Activated CD8-positive, alpha-beta memory T cell treated with anti-CD3 and anti-CD28 coated beads, Interleukin-2, amount 50 U/mL, for 48 hours (primary cell): Measurements from ENCODE around the gene LIMS3.
"Not testable (repeated sequence)": the region's sequence is repeated elsewhere in the genome, so short reads cannot be mapped to it uniquely, and the experiment has no call there.

Source experiments
- DNase-seq: peaks from one replicate; pipeline ENCODE4 v3.0.0-alpha.2; 2020

LIMS3 gene, protein sequence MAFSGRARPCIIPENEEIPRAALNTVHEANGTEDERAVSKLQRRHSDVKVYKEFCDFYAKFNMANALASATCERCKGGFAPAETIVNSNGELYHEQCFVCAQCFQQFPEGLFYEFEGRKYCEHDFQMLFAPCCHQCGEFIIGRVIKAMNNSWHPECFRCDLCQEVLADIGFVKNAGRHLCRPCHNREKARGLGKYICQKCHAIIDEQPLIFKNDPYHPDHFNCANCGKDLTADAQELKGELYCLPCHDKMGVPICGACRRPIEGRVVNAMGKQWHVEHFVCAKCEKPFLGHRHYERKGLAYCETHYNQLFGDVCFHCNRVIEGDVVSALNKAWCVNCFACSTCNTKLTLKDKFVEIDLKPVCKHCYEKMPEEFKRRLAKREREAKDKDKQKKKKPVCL

GRCh38 chr2:109898462-109899336 lies at the start of gene LIMS3:
TSS of gene LIMS3 (plus strand) at chr2:109898688. CDS start at chr2:109898729, 41 bp downstream.
- DNase-seq: not testable (repeated sequence)

- not testable (repeated sequence) for DNase-seq
Observed at GRCh38 chr2:109871129-109871751, 27.2 kb upstream of the LIMS3 start.

DNA sequence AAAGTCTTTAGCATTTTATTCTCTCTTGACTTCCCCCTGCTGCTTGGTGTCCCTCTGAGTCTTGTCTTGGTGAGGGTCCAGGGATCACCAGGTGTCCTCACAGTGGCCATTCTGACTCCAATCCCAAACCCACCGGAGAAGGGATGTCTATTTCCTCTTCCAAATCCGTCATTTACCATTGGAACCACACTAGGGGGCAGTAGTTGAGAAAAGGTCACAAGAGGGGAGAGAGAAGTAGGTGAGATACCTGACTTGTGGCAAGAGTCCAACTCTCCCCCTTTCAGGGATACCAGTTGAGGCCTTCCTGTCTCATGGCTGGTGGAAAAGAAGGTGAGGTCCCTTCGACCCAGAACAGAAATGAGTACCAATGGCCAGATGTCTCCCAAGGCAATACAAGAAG lies 21.9 kb upstream of the LIMS3 start:
- DNase-seq: not testable (repeated sequence)

GRCh38 chr2:109882112-109882511 lies 16.4 kb upstream of the LIMS3 start:
- DNase-seq: not testable (repeated sequence)

- DNase-seq: not testable (repeated sequence)
Observed at GRCh38 chr2:109888414-109888813, 10.1 kb upstream of the LIMS3 start.

DNA sequence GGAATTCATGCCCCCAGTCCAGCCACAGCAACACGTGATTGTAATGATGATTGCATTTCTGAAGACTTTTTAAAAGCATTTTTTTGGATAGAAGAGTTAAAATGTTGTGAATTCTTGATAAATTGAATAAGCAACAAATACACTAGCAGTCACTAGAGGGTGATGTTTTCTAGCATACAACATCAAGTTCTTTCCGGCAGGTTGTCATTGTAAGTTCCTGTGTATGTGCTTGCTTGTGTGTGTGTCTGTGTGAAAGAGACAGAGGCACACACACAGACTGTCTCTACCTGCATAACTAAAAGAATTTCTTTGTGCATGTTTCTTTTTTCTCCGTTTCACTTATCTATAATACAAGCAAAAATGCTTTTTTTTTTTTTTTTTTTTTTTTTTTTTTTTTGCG lies 8.6 kb upstream of the LIMS3 start:
- DNase-seq: not testable (repeated sequence)

DNA sequence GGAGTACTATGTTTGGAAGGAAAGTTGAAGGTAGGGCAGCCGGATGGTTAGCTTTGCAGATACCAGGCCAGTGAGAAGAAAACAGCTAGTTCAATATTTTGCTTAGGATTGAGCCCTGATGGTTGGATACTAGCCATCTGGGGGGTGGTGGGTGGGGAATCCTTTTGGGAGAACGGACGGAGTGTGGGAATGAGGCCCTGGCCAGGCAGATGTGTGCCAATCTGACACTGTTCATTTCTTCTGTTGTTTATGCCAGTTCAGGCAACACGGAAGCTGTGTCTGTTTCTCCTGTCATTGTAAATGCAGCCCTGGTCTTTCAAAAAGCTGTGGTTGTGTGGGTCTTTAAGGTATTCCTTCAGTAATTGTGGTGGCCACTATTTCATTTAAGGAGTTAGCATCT lies 7.5 kb upstream of the LIMS3 start:
- DNase-seq: not testable (repeated sequence)

DNA sequence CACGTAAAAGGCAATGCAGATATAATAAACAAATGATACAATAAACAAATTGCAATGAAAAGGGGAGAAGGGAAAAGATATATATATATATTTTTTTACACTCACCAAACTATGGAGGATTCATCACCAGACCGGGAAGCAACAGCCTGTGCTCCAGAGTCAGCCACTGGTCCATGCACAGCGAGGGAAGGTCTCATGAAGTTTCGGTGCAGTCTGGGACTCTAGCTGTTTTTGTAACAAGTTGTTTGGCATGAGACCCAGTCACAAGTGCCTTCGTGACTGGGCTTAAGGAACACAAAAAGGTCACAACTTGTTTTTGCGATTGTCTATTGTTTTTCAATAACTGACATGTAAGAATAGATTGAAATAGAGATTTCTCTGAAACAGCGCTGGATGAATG lies 4.8 kb upstream of the LIMS3 start:
- DNase-seq: not testable (repeated sequence)

DNA sequence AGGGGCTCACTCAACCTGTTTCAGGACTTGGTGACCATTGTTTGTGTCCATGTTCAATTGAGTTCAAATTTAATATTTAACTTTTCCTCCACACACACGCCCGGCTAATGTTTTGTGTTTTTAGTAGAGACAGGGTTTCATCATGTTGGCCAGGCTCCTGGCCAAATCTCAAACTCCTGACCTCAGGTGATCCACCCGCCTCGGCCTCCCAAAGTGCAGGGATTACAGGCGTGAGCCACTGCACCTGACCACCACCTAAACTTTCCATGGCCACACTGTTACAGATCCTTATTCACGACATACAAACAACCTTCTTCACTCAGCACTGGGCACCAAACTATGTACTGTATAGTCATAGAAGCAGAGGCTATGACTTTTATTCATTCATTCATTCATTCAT lies 4.3 kb upstream of the LIMS3 start:
- not testable (repeated sequence) for DNase-seq

- not testable (repeated sequence) for DNase-seq
Observed at GRCh38 chr2:109895090-109895869, 3.2 kb upstream of the LIMS3 start.

GRCh38 chr2:109896212-109896611 lies 2.3 kb upstream of the LIMS3 start:
- not testable (repeated sequence) for DNase-seq

DNA sequence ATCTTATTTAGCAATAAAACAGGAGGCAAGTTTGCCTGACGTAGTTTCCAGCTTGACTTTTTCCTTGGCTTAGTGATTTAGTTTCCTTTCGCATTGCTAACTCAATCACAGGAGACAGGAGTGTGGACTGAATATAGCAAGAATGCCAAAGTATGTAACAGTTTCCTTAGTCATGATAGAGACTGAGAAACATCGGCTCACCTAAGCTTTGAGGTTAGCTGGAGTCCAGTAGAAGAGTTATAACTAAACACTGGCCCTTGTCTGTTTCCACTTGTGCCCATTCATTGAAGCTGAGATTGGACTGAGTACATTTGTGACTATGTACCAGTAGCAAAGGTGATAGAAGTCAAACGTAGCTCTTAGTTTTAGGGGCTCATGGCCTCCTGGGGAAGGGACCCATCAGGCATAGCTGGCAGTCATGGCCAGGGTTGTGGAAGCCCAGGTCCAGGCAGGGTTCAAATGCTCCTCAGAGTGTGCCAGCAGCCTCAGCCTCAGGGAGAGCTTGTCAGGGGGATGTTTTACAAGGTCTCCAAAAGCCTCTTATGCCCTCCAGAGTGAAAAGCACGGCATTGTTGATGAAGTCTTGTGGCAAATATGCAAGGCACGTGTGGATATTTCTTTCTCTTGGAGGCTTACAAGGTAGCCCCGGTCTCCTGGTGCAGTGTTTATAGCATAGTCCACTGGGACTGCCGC lies 573 bp upstream of the LIMS3 start:
- DNase-seq: not testable (repeated sequence)

DNA sequence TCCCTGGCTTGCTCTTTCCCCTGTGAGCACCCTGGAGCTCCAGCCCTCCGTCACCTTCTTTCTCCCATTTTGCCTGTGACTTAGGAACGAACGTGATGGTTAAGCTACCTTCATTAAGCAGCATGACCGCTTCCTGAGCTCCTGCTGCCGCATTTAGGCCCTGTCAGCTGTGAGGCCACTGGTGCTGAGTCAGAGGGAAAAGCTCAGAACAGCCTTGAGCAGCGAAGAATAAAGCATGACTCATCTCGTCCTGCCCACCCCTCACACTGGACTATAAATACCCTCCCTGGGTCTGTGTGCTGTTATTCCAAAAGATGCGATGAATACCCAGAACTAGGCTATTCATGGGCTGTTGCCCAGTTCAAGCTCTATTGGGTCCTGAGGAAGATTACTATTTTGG lies 7.3 kb downstream of the LIMS3 start:
- not testable (repeated sequence) for DNase-seq

DNA sequence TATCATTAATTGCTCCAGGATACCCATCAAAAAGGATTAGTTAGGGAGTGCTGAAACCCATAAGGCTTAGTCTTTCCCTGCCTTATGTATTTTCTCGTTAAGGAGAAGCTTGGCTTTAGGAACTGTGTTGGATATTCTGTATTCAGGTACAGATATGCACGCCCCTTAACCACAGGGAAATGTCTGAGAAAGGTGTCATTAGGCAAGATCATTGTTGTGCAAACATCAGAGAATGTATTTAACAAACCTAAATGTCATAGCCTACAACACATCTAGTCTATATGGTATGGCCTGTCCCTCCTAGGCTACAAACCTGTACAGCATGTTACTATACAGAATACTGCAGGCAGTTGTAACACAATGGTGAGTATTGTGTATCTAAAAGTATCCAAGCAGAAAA lies 10.1 kb downstream of the LIMS3 start:
- not testable (repeated sequence) for DNase-seq

GRCh38 chr2:109910789-109911188 lies 12.3 kb downstream of the LIMS3 start:
- DNase-seq: not testable (repeated sequence)

GRCh38 chr2:109913911-109914310 lies 15.4 kb downstream of the LIMS3 start:
- DNase-seq: not testable (repeated sequence)

DNA sequence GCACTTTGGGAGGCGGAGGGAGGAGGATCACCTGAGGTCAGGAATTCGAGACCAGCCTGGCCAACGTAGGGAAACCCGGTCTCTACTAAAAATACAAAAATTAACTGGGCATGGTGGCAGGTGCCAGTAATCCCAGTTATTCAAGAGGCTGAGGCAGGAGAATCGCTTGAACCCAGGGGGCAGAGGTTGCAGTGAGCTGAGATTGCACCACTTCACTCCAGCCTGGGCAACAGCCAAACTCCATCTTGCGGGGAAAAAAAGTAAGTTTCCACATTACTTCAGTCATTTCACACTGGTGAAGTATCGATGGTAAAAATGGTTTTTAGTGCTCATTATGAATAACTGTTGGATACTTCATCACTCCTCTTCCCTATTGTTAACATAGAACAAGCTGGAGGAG lies 16.1 kb downstream of the LIMS3 start:
- not testable (repeated sequence) for DNase-seq

DNA sequence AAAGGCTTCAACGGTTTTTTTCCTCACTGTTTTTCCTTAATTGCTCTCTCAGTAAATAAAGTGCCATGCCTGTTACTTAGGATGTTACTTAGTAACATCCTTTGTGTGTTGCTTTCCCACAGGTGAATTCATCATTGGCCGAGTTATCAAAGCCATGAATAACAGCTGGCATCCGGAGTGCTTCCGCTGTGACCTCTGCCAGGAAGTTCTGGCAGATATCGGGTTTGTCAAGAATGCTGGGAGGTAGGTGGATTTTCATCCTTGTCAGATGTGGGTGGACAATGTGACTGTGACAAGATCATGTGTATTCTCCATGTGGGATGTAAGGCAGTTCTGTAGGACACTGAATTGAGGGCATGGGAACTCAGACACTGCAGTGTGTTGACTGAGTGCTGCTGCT lies 17.3 kb downstream of the LIMS3 start:
- not testable (repeated sequence) for DNase-seq

DNA sequence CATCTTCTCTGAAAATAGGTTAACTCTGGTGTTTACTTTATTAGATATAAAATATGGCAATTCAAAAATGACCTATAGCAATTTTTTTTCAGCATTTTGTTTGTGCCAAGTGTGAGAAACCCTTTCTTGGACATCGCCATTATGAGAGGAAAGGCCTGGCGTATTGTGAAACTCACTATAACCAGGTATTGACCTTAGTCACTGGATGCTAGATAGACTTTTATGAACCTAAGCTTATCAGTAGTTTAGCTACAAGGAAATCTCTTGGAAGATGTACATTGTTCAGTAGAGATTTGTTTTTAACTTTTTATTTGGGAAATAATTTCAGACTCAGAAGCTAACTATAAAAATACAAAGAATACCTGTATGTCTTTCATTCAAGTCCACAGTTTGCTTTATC lies 21.7 kb downstream of the LIMS3 start:
- DNase-seq: not testable (repeated sequence)

DNA sequence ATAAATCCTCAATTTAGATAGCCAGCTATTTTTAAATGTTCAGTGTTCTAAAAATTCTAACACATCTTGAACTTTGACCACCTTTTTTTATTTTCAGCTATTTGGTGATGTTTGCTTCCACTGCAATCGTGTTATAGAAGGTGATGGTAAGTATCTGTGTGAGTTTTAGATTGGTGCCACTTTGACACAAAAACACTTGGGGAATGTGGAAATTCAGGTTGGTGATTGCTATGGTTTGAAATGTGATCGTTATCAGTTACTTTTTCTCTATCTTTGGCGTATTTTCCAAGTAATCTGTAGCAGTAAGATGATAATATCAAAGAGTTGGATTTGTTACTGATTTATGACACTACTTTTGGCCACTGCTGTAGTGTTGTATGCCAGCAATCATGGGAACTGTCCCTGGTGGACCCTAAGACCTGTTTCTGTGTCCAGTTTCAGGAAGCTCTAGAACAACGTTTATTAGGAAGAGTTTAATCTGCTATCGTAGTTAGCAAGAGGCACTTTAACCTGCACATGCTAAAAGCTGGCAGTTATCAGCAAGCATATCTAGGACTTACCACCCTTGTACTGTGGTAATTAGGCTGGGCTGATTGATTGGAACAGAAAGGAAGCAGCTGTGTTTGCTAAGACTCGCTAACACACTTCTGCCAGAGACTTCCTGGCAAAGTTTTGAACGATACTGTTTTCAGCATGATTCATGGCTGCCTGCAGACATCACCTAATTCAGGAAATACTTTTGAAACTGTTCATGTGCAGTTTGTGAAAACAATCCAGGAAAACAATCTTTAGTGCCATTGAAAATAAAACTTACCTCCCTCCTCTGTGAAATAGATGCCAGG lies 23.3 kb downstream of the LIMS3 start:
- not testable (repeated sequence) for DNase-seq

DNA sequence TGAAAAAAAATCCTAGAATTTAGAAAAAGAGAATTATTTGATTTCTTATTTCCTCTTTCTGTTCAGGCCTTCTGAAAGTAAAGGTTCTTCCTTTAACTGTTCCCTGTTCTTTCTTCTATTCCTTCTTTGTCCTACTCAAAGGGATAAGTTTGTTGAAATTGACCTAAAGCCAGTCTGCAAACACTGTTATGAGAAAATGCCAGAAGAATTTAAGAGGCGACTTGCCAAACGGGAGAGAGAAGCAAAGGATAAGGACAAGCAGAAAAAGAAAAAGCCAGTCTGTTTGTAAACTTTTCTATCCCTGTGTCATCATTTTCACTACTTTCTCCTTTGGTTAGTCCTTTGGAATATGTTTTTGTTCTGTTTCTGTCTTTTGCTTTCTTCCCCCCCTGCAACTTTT lies 26.0 kb downstream of the LIMS3 start:
- not testable (repeated sequence) for DNase-seq
